ENCODE data around the gene UQCRH. TPM values are rescaled to one million over a fixed set of nuclear protein-coding genes. Genes with fewer than 3 reads are reported as not detected.

The UQCRH gene
- total RNA-seq, 1 donor from 2014 or later = 228 TPM

DNA sequence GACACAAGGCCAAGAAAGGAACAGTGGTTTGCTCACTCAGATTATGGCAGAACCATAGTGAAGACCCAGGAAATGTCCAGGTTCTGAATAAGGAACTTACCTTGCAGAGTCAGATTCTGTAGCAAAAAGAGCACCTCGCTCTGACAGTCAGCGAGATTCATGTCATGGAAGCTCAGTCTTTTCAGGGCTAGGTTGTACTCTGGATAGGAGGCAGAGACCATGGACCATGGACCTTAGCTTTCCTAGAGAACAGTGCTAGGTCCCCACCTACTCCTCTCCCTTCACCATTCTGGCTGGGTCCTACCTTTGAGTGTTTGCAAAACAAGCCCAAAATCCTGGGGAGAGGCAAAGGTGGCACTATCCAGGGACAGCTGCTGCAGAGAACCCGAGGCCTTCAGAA lies 23.4 kb upstream of the UQCRH start:
- DNase-seq (ENCODE audit: extremely low spot score, unreplicated experiment) = no peak
- TF ChIP-seq, protein P1, sequence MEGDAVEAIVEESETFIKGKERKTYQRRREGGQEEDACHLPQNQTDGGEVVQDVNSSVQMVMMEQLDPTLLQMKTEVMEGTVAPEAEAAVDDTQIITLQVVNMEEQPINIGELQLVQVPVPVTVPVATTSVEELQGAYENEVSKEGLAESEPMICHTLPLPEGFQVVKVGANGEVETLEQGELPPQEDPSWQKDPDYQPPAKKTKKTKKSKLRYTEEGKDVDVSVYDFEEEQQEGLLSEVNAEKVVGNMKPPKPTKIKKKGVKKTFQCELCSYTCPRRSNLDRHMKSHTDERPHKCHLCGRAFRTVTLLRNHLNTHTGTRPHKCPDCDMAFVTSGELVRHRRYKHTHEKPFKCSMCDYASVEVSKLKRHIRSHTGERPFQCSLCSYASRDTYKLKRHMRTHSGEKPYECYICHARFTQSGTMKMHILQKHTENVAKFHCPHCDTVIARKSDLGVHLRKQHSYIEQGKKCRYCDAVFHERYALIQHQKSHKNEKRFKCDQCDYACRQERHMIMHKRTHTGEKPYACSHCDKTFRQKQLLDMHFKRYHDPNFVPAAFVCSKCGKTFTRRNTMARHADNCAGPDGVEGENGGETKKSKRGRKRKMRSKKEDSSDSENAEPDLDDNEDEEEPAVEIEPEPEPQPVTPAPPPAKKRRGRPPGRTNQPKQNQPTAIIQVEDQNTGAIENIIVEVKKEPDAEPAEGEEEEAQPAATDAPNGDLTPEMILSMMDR (IDR thresholded peaks at IDR 0.05) = no peak
- Mint-ChIP-seq H3K36me3 (ENCODE audit: unreplicated experiment) (peaks cover 23% of the 10 kb centered on the region), H3K9me3 (ENCODE audit: unreplicated experiment) (no peaks in the 10 kb centered on the region), H3K4me3 (ENCODE audit: unreplicated experiment) (no peak overlapping the region), H3K4me1 (ENCODE audit: unreplicated experiment) (no peaks in the 10 kb centered on the region), H3K27ac (ENCODE audit: unreplicated experiment) (no peak overlapping the region), H3K27me3 (ENCODE audit: unreplicated experiment) (no peaks in the 10 kb centered on the region)

DNA sequence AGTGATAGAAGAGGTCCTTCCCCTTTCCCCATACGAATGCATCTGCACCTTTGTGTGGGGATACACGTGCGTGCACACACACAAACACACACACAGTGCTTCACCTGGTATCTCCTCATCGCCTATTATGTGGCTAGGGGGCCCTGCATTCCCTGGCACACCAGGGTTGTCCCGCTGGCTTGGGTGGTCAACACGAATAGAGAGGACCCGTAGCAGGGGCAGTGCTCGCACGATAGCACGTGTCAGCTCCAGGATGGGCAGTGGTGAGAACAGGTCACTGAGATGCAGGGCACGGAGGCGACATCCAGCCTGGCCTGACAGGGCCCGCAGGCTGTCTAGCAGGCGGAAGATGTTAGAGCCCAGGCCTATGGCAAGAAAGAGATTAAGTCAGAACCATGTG lies 22.5 kb upstream of the UQCRH start:
- no peak overlapping the region for H3K27ac Mint-ChIP-seq (ENCODE audit: unreplicated experiment)
- H3K36me3 Mint-ChIP-seq (ENCODE audit: unreplicated experiment) = peaks cover 27% of the 10 kb centered on the region
- DNase-seq (ENCODE audit: extremely low spot score, unreplicated experiment) = no peak
- no peaks in the 10 kb centered on the region for H3K9me3 Mint-ChIP-seq (ENCODE audit: unreplicated experiment)
- H3K4me3 Mint-ChIP-seq (ENCODE audit: unreplicated experiment) = no peak overlapping the region
- H3K27me3 Mint-ChIP-seq (ENCODE audit: unreplicated experiment) = no peaks in the 10 kb centered on the region
- no peaks in the 10 kb centered on the region for H3K4me1 Mint-ChIP-seq (ENCODE audit: unreplicated experiment)
- TF ChIP-seq, protein P1 (IDR thresholded peaks at IDR 0.05) = no peak

DNA sequence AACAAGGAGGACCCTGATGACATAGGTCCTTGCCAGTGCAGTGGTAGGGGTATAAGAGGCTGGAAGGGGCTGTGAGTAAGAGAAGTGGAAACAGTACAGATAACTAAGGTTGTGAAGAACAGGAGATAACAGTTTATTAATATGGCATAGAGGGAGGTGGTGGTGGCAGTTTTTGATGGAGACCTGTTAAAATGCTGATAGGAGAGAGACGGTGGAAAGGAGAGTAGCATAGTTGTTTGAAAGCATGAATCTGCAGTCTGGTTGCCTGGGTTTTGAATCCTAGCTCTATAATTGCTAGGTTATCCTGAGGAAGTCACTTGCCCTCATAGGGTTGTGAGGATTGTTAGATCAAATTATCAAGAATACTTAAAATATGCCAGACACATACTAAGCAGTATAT lies 19.4 kb upstream of the UQCRH start:
- Mint-ChIP-seq H3K27me3 (ENCODE audit: unreplicated experiment) (no peaks in the 10 kb centered on the region), H3K4me3 (ENCODE audit: unreplicated experiment) (no peak overlapping the region), H3K4me1 (ENCODE audit: unreplicated experiment) (no peaks in the 10 kb centered on the region), H3K27ac (ENCODE audit: unreplicated experiment) (no peak overlapping the region), H3K36me3 (ENCODE audit: unreplicated experiment) (peaks cover 35% of the 10 kb centered on the region), H3K9me3 (ENCODE audit: unreplicated experiment) (no peaks in the 10 kb centered on the region)
- DNase-seq (ENCODE audit: extremely low spot score, unreplicated experiment) = no peak
- TF ChIP-seq, protein P1 (IDR thresholded peaks at IDR 0.05) = no peak

DNA sequence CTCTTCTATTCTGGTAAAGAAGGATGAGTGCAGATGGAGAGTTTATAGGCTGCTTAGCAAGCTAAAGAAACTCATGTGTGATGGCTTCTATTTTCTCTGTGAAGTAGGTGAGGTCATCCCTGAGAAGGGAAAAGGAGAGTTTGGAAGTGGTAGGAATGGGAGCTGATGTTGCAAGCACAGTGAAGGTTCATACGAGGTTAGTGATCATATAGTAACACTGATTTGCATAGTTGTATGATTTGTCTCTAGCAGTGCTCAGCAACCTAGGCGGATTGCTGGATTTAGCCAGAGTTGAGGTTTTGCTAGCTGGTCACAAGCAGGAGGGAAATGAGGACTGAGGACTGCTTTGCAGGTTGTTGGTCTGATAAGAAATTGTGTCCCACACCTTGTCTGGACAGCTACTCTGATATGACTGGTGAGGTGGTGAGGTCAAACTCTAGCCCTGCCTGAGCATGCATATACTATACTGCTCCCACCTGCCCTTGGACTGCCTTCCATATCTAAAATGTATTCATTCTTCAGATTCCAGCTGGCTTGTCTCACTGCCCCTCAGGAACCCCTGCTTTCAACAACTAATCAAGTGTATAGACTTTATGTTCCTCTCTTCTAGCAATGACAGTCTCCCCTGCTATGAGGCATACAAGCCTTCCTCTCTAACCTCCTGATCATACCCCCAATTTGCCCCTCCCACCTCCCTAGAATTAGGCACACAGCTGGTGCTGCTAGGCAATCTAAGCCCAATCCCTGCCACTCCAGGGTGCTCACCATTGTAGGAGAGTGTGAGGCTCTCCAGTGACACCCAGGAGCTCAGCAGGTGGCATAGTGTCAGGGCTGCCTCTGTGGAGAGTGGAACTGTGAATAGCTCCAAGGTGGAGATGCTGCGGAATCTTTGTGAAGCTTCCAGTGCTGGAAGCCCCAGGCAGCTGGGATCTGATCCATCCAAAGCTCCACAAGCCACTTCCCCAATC lies 18.6 kb upstream of the UQCRH start:
- Mint-ChIP-seq H3K36me3 (ENCODE audit: unreplicated experiment) (peaks cover 35% of the 10 kb centered on the region), H3K27me3 (ENCODE audit: unreplicated experiment) (no peaks in the 10 kb centered on the region), H3K9me3 (ENCODE audit: unreplicated experiment) (no peaks in the 10 kb centered on the region), H3K4me1 (ENCODE audit: unreplicated experiment) (no peaks in the 10 kb centered on the region), H3K27ac (ENCODE audit: unreplicated experiment) (no peak overlapping the region), H3K4me3 (ENCODE audit: unreplicated experiment) (no peak overlapping the region)
- TF ChIP-seq, protein P1 (IDR thresholded peaks at IDR 0.05) = no peak
- no peak for DNase-seq (ENCODE audit: extremely low spot score, unreplicated experiment)

DNA sequence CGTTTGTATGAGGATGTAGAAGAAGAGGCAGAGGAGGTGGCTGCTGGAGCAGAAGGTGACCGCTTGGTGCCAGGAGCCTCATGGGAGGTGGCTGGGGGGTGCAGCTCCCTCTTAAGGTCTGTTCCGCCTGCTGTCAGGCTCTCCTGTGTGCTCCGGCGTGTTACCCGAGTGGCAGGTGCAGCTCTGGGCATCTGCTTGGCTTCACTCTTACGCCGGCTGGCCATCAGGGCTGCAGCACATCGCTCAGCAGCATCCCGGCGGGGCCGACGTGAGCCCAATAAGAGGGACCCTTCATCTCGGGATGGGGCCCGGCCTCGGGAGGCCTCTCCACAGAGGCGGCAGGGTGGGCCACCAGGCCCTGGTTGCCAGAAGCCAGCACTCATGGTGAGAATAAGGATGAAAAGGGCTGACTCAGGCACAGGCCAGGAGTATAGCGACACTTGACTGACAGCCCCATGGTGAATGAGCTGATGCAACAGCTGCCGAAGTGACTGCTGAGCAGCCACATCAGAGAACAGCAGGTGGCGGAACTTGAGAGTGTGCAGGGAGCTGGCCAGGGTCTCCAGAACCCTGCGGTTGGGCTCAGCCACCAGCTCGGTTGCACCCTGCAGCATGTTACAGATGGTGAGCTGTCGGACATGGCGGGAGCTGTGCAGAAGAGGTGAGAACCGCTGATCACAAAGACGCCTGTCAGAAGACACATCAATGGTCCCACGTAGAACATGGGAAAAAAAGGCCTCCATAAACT lies 17.6 kb upstream of the UQCRH start:
- H3K9me3 Mint-ChIP-seq (ENCODE audit: unreplicated experiment) = no peaks in the 10 kb centered on the region
- DNase-seq (ENCODE audit: extremely low spot score, unreplicated experiment) = no peak
- no peak overlapping the region for H3K27ac Mint-ChIP-seq (ENCODE audit: unreplicated experiment)
- no peak overlapping the region for H3K4me3 Mint-ChIP-seq (ENCODE audit: unreplicated experiment)
- H3K27me3 Mint-ChIP-seq (ENCODE audit: unreplicated experiment) = no peaks in the 10 kb centered on the region
- no peaks in the 10 kb centered on the region for H3K4me1 Mint-ChIP-seq (ENCODE audit: unreplicated experiment)
- H3K36me3 Mint-ChIP-seq (ENCODE audit: unreplicated experiment) = peaks cover 32% of the 10 kb centered on the region
- TF ChIP-seq, protein P1 (IDR thresholded peaks at IDR 0.05) = no peak

Measured in osteocyte (in vitro differentiated cells).